ENCODE results near the gene PPFIBP2.

Gene PPFIBP2

GRCh38 chr11:7522121-7522520 lies 8.3 kb downstream of the PPFIBP2 start:
- DNase-seq (ENCODE audit: low spot score in 2 of 2) (no peak), ATAC-seq (replicated peaks; ENCODE audit: extremely low read depth, poor library complexity, severe bottlenecking) (no peak)
- no peaks in the 10 kb centered on the region for H3K36me3 Mint-ChIP-seq (ENCODE audit: insufficient read depth)
- no peak overlapping the region for H3K27ac Mint-ChIP-seq (ENCODE audit: low read depth)
- H3K4me3 Mint-ChIP-seq: no peak overlapping the region
- peaks cover 18% of the 10 kb centered on the region for H3K4me1 Mint-ChIP-seq
- H3K27me3 Mint-ChIP-seq: no peaks in the 10 kb centered on the region
- no peaks in the 10 kb centered on the region for H3K9me3 Mint-ChIP-seq

- Mint-ChIP-seq H3K4me3 (no peak overlapping the region), H3K4me1 (peaks cover 19% of the 10 kb centered on the region), H3K27me3 (no peaks in the 10 kb centered on the region), H3K9me3 (no peaks in the 10 kb centered on the region), H3K36me3 (ENCODE audit: insufficient read depth) (no peaks in the 10 kb centered on the region), H3K27ac (ENCODE audit: low read depth) (no peak overlapping the region)
- DNase-seq (ENCODE audit: low spot score in 2 of 2) (no peak), ATAC-seq (replicated peaks; ENCODE audit: extremely low read depth, poor library complexity, severe bottlenecking) (no peak)
Measured at GRCh38 chr11:7522546-7522945, 8.7 kb downstream of the PPFIBP2 start.

GRCh38 chr11:7523416-7524210 lies 9.8 kb downstream of the PPFIBP2 start:
- Mint-ChIP-seq H3K36me3 (ENCODE audit: insufficient read depth) (no peaks in the 10 kb centered on the region), H3K4me3 (no peak overlapping the region), H3K9me3 (no peaks in the 10 kb centered on the region), H3K27ac (ENCODE audit: low read depth) (no peak overlapping the region), H3K4me1 (peaks cover 29% of the 10 kb centered on the region), H3K27me3 (no peaks in the 10 kb centered on the region)
- DNase-seq (ENCODE audit: low spot score in 2 of 2): no peak
- no peak for ATAC-seq (replicated peaks; ENCODE audit: extremely low read depth, poor library complexity, severe bottlenecking)

GRCh38 chr11:7524462-7525235 lies 10.8 kb downstream of the PPFIBP2 start:
- no peak for ATAC-seq (replicated peaks; ENCODE audit: extremely low read depth, poor library complexity, severe bottlenecking)
- Mint-ChIP-seq H3K27me3 (no peaks in the 10 kb centered on the region), H3K36me3 (ENCODE audit: insufficient read depth) (no peaks in the 10 kb centered on the region), H3K4me3 (no peak overlapping the region), H3K27ac (ENCODE audit: low read depth) (no peak overlapping the region), H3K9me3 (no peaks in the 10 kb centered on the region), H3K4me1 (peaks cover 30% of the 10 kb centered on the region)
- DNase-seq (ENCODE audit: low spot score in 2 of 2): no peak

- Mint-ChIP-seq H3K4me3 (no peak overlapping the region), H3K27ac (ENCODE audit: low read depth) (no peak overlapping the region), H3K36me3 (ENCODE audit: insufficient read depth) (no peaks in the 10 kb centered on the region), H3K27me3 (no peaks in the 10 kb centered on the region), H3K4me1 (peaks cover 30% of the 10 kb centered on the region), H3K9me3 (no peaks in the 10 kb centered on the region)
- DNase-seq (ENCODE audit: low spot score in 2 of 2) (no peak), ATAC-seq (replicated peaks; ENCODE audit: extremely low read depth, poor library complexity, severe bottlenecking) (no peak)
Measured at GRCh38 chr11:7525424-7525823, 11.6 kb downstream of the PPFIBP2 start.

GRCh38 chr11:7527029-7527428 lies 13.2 kb downstream of the PPFIBP2 start:
- Mint-ChIP-seq H3K4me1 (peaks cover 30% of the 10 kb centered on the region), H3K27me3 (no peaks in the 10 kb centered on the region), H3K4me3 (peak overlapping the region; percentile 46), H3K9me3 (no peaks in the 10 kb centered on the region), H3K27ac (ENCODE audit: low read depth) (no peak overlapping the region), H3K36me3 (ENCODE audit: insufficient read depth) (no peaks in the 10 kb centered on the region)
- no peak for DNase-seq (ENCODE audit: low spot score in 2 of 2)
- ATAC-seq (replicated peaks; ENCODE audit: extremely low read depth, poor library complexity, severe bottlenecking): peak; percentile 91

GRCh38 chr11:7528514-7529049 lies 14.8 kb downstream of the PPFIBP2 start:
- Mint-ChIP-seq H3K27ac (ENCODE audit: low read depth) (no peak overlapping the region), H3K27me3 (no peaks in the 10 kb centered on the region), H3K9me3 (no peaks in the 10 kb centered on the region), H3K4me3 (no peak overlapping the region), H3K4me1 (peaks cover 30% of the 10 kb centered on the region), H3K36me3 (ENCODE audit: insufficient read depth) (no peaks in the 10 kb centered on the region)
- no peak for ATAC-seq (replicated peaks; ENCODE audit: extremely low read depth, poor library complexity, severe bottlenecking)
- DNase-seq (ENCODE audit: low spot score in 2 of 2): no peak

GRCh38 chr11:7530013-7530640 lies 16.3 kb downstream of the PPFIBP2 start:
- no peaks in the 10 kb centered on the region for H3K9me3 Mint-ChIP-seq
- H3K27me3 Mint-ChIP-seq: peaks cover 6% of the 10 kb centered on the region
- no peak for DNase-seq (ENCODE audit: low spot score in 2 of 2)
- H3K4me3 Mint-ChIP-seq: no peak overlapping the region
- peaks cover 20% of the 10 kb centered on the region for H3K4me1 Mint-ChIP-seq
- no peaks in the 10 kb centered on the region for H3K36me3 Mint-ChIP-seq (ENCODE audit: insufficient read depth)
- no peak for ATAC-seq (replicated peaks; ENCODE audit: extremely low read depth, poor library complexity, severe bottlenecking)
- no peak overlapping the region for H3K27ac Mint-ChIP-seq (ENCODE audit: low read depth)

GRCh38 chr11:7531011-7531410 lies 17.2 kb downstream of the PPFIBP2 start:
- H3K4me1 Mint-ChIP-seq: peaks cover 21% of the 10 kb centered on the region
- ATAC-seq (replicated peaks; ENCODE audit: extremely low read depth, poor library complexity, severe bottlenecking): no peak
- DNase-seq (ENCODE audit: low spot score in 2 of 2): no peak
- H3K4me3 Mint-ChIP-seq: no peak overlapping the region
- H3K27ac Mint-ChIP-seq (ENCODE audit: low read depth): no peak overlapping the region
- H3K27me3 Mint-ChIP-seq: peaks cover 15% of the 10 kb centered on the region
- no peaks in the 10 kb centered on the region for H3K9me3 Mint-ChIP-seq
- H3K36me3 Mint-ChIP-seq (ENCODE audit: insufficient read depth): no peaks in the 10 kb centered on the region

- H3K36me3 Mint-ChIP-seq (ENCODE audit: insufficient read depth): no peaks in the 10 kb centered on the region
- peaks cover 21% of the 10 kb centered on the region for H3K4me1 Mint-ChIP-seq
- H3K27ac Mint-ChIP-seq (ENCODE audit: low read depth): no peak overlapping the region
- peaks cover 18% of the 10 kb centered on the region for H3K27me3 Mint-ChIP-seq
- no peak overlapping the region for H3K4me3 Mint-ChIP-seq
- H3K9me3 Mint-ChIP-seq: no peaks in the 10 kb centered on the region
- DNase-seq (ENCODE audit: low spot score in 2 of 2) (no peak), ATAC-seq (replicated peaks; ENCODE audit: extremely low read depth, poor library complexity, severe bottlenecking) (no peak)
Measured at GRCh38 chr11:7532405-7533145, 18.8 kb downstream of the PPFIBP2 start.

- Mint-ChIP-seq H3K4me3 (no peak overlapping the region), H3K4me1 (peaks cover 17% of the 10 kb centered on the region), H3K27me3 (peaks cover 18% of the 10 kb centered on the region), H3K36me3 (ENCODE audit: insufficient read depth) (no peaks in the 10 kb centered on the region), H3K27ac (ENCODE audit: low read depth) (no peak overlapping the region), H3K9me3 (no peaks in the 10 kb centered on the region)
- ATAC-seq (replicated peaks; ENCODE audit: extremely low read depth, poor library complexity, severe bottlenecking) (no peak), DNase-seq (ENCODE audit: low spot score in 2 of 2) (no peak)
Measured at GRCh38 chr11:7533199-7534041, 19.6 kb downstream of the PPFIBP2 start.
